NCI-H748 (cell line): ENCODE results near the gene CIAO2B.
"Not testable (repeated sequence)": the region's sequence is repeated elsewhere in the genome, so short reads cannot be mapped to it uniquely, and the experiment has no call there.

Experiments used
- DNase-seq: peaks from one replicate; lab custom pipeline; 2025; ENCODE audit not compliant: unreplicated experiment; lab: John Stamatoyannopoulos, UW

The CIAO2B gene

GRCh38 chr16:66937725-66938337 is 3.6 kb upstream of the CIAO2B start:
- no peak for DNase-seq

- no peak for DNase-seq
Measured at GRCh38 chr16:66936889-66937554, 2.8 kb upstream of the CIAO2B start.

- DNase-seq, result no peak
Measured at GRCh38 chr16:66936462-66936861, 2.3 kb upstream of the CIAO2B start.

- no peak for DNase-seq
Measured at GRCh38 chr16:66935314-66936011, 1.3 kb upstream of the CIAO2B start, which contains the start of gene CES2. CES2 (plus strand) TSS chr16:66935516; CDS start chr16:66935636, 120 bp downstream.

- DNase-seq, result not testable (repeated sequence)
Measured at GRCh38 chr16:66934839-66935313, 674 bp upstream of the CIAO2B start.

GRCh38 chr16:66933776-66934137 is 445 bp downstream of the CIAO2B start:
- no peak for DNase-seq

GRCh38 chr16:66932076-66932475 is 2.1 kb downstream of the CIAO2B start:
- no peak for DNase-seq

GRCh38 chr16:66931665-66932064 is 2.5 kb downstream of the CIAO2B start:
- no peak for DNase-seq

- no peak for DNase-seq
Measured at GRCh38 chr16:66930189-66930588, 4.0 kb downstream of the CIAO2B start.

- no peak for DNase-seq
Measured at GRCh38 chr16:66928702-66929388, 5.4 kb downstream of the CIAO2B start.

- DNase-seq, result no peak
Measured at GRCh38 chr16:66927918-66928649, 6.1 kb downstream of the CIAO2B start.

GRCh38 chr16:66926961-66927436 is 7.2 kb downstream of the CIAO2B start:
- peak; percentile 12 for DNase-seq

- no peak for DNase-seq
Measured at GRCh38 chr16:66926171-66926947, 7.8 kb downstream of the CIAO2B start.

- DNase-seq, result peak; percentile 33
Measured at GRCh38 chr16:66925322-66925840, 8.8 kb downstream of the CIAO2B start, which contains the start of gene RRAD. RRAD (minus strand) TSS chr16:66925535; CDS start chr16:66925179, 356 bp downstream.

GRCh38 chr16:66924527-66925321 is 9.5 kb downstream of the CIAO2B start:
- peak; percentile 36 for DNase-seq

GRCh38 chr16:66923866-66924265 is 10.3 kb downstream of the CIAO2B start:
- no peak for DNase-seq

GRCh38 chr16:66923247-66923731 is 10.9 kb downstream of the CIAO2B start:
- no peak for DNase-seq

GRCh38 chr16:66921729-66922450 is 12.3 kb downstream of the CIAO2B start:
- no peak for DNase-seq
